ENCODE results near the gene PLA2G5. TPM values are rescaled to one million over a fixed set of nuclear protein-coding genes. Genes with fewer than 3 reads are reported as not detected.
"Not testable (repeated sequence)": the region's sequence is repeated elsewhere in the genome, so short reads cannot be mapped to it uniquely, and the experiment has no call there.

The PLA2G5 gene
- polyA plus RNA-seq, 1 donor, result 0.04 TPM

GRCh38 chr1:20130518-20130917 is 60.5 kb downstream of the PLA2G5 start:
- no CpG with 5 or more reads among the region's 3 CpGs for WGBS (ENCODE audit: insufficient coverage, low lambda C conversion rate)
- not testable (repeated sequence) for H3K27me3 ChIP-seq (ENCODE audit: control insufficient read depth, insufficient read depth, low read length); H3K9me3 ChIP-seq (ENCODE audit: control insufficient read depth, low read depth, low read length); H3K4me1 ChIP-seq (ENCODE audit: control insufficient read depth, insufficient read depth, low read length); H3K4me3 ChIP-seq (ENCODE audit: low read length); H3K27ac ChIP-seq (ENCODE audit: low read length); H3K36me3 ChIP-seq (ENCODE audit: control insufficient read depth, insufficient read depth, low read length); DNase-seq

GRCh38 chr1:20134995-20135394 is 65.0 kb downstream of the PLA2G5 start:
- H3K4me3 ChIP-seq (ENCODE audit: low read length), result no peak overlapping the region
- 100% methylated on average over 2 of the region's 3 CpGs for WGBS (ENCODE audit: insufficient coverage, low lambda C conversion rate)
- no peaks in the 10 kb centered on the region for H3K36me3 ChIP-seq (ENCODE audit: control insufficient read depth, insufficient read depth, low read length)

GRCh38 chr1:20136249-20136648 is 66.3 kb downstream of the PLA2G5 start:
- Histone ChIP-seq H3K9me3 (ENCODE audit: control insufficient read depth, low read depth, low read length) (no peaks in the 10 kb centered on the region), H3K27ac (ENCODE audit: low read length) (no peak overlapping the region), H3K4me1 (ENCODE audit: control insufficient read depth, insufficient read depth, low read length) (no peaks in the 10 kb centered on the region), H3K36me3 (ENCODE audit: control insufficient read depth, insufficient read depth, low read length) (no peaks in the 10 kb centered on the region), H3K27me3 (ENCODE audit: control insufficient read depth, insufficient read depth, low read length) (no peaks in the 10 kb centered on the region), H3K4me3 (ENCODE audit: low read length) (no peak overlapping the region)
- DNase-seq, result no peak
- no CpG with 5 or more reads among the region's 3 CpGs for WGBS (ENCODE audit: insufficient coverage, low lambda C conversion rate)

More at GRCh38 chr1:20134995-20135394, 65.0 kb downstream of the PLA2G5 start:
- Histone ChIP-seq H3K27ac (ENCODE audit: low read length) (no peak overlapping the region), H3K4me1 (ENCODE audit: control insufficient read depth, insufficient read depth, low read length) (no peaks in the 10 kb centered on the region), H3K27me3 (ENCODE audit: control insufficient read depth, insufficient read depth, low read length) (no peaks in the 10 kb centered on the region), H3K9me3 (ENCODE audit: control insufficient read depth, low read depth, low read length) (no peaks in the 10 kb centered on the region)
- DNase-seq, result no peak

- Histone ChIP-seq H3K27ac (ENCODE audit: low read length) (no peak overlapping the region), H3K4me1 (ENCODE audit: control insufficient read depth, insufficient read depth, low read length) (no peaks in the 10 kb centered on the region), H3K9me3 (ENCODE audit: control insufficient read depth, low read depth, low read length) (no peaks in the 10 kb centered on the region), H3K36me3 (ENCODE audit: control insufficient read depth, insufficient read depth, low read length) (no peaks in the 10 kb centered on the region), H3K4me3 (ENCODE audit: low read length) (no peak overlapping the region), H3K27me3 (ENCODE audit: control insufficient read depth, insufficient read depth, low read length) (no peaks in the 10 kb centered on the region)
- DNase-seq, result no peak
- WGBS (ENCODE audit: insufficient coverage, low lambda C conversion rate), result no CpG with 5 or more reads among the region's 4 CpGs
Observed at GRCh38 chr1:20137055-20137454, 67.1 kb downstream of the PLA2G5 start.

- no CpG with 5 or more reads among the region's 1 CpG for WGBS (ENCODE audit: insufficient coverage, low lambda C conversion rate)
- DNase-seq, result peak in 1 of 2 donors; percentile 46
Observed at GRCh38 chr1:20137604-20138003, 67.6 kb downstream of the PLA2G5 start.

GRCh38 chr1:20138346-20138745 is 68.4 kb downstream of the PLA2G5 start:
- Histone ChIP-seq H3K4me3 (ENCODE audit: low read length) (no peak overlapping the region), H3K27me3 (ENCODE audit: control insufficient read depth, insufficient read depth, low read length) (no peaks in the 10 kb centered on the region), H3K27ac (ENCODE audit: low read length) (no peak overlapping the region), H3K9me3 (ENCODE audit: control insufficient read depth, low read depth, low read length) (no peaks in the 10 kb centered on the region), H3K4me1 (ENCODE audit: control insufficient read depth, insufficient read depth, low read length) (no peaks in the 10 kb centered on the region), H3K36me3 (ENCODE audit: control insufficient read depth, insufficient read depth, low read length) (no peaks in the 10 kb centered on the region)
- no CpG with 5 or more reads among the region's 6 CpGs for WGBS (ENCODE audit: insufficient coverage, low lambda C conversion rate)
- no peak for DNase-seq

More at GRCh38 chr1:20137604-20138003, 67.6 kb downstream of the PLA2G5 start:
- Histone ChIP-seq H3K4me3 (ENCODE audit: low read length) (no peak overlapping the region), H3K36me3 (ENCODE audit: control insufficient read depth, insufficient read depth, low read length) (no peaks in the 10 kb centered on the region), H3K9me3 (ENCODE audit: control insufficient read depth, low read depth, low read length) (no peaks in the 10 kb centered on the region), H3K27ac (ENCODE audit: low read length) (no peak overlapping the region), H3K27me3 (ENCODE audit: control insufficient read depth, insufficient read depth, low read length) (no peaks in the 10 kb centered on the region), H3K4me1 (ENCODE audit: control insufficient read depth, insufficient read depth, low read length) (no peaks in the 10 kb centered on the region)

GRCh38 chr1:20138961-20139550 is 69.1 kb downstream of the PLA2G5 start, which contains the start of gene PLA2G2F:
Gene PLA2G2F (plus strand): TSS chr1:20139323. CDS start chr1:20139428, 105 bp downstream.
- no peaks in the 10 kb centered on the region for H3K9me3 ChIP-seq (ENCODE audit: control insufficient read depth, low read depth, low read length)
- no peaks in the 10 kb centered on the region for H3K36me3 ChIP-seq (ENCODE audit: control insufficient read depth, insufficient read depth, low read length)
- peaks cover under 1% of the 10 kb centered on the region for H3K4me1 ChIP-seq (ENCODE audit: control insufficient read depth, insufficient read depth, low read length)
- no peak for DNase-seq
- no peaks in the 10 kb centered on the region for H3K27me3 ChIP-seq (ENCODE audit: control insufficient read depth, insufficient read depth, low read length)
- H3K4me3 ChIP-seq (ENCODE audit: low read length), result no peak within 1 kb of the TSS
- no peak within 1 kb of the TSS for H3K27ac ChIP-seq (ENCODE audit: low read length)
- WGBS (ENCODE audit: insufficient coverage, low lambda C conversion rate), result 100% methylated on average over 1 of the region's 9 CpGs

GRCh38 chr1:20139776-20140612 is 70.0 kb downstream of the PLA2G5 start:
- Histone ChIP-seq H3K27ac (ENCODE audit: low read length) (no peak overlapping the region), H3K9me3 (ENCODE audit: control insufficient read depth, low read depth, low read length) (no peaks in the 10 kb centered on the region), H3K4me3 (ENCODE audit: low read length) (no peak overlapping the region), H3K27me3 (ENCODE audit: control insufficient read depth, insufficient read depth, low read length) (no peaks in the 10 kb centered on the region), H3K36me3 (ENCODE audit: control insufficient read depth, insufficient read depth, low read length) (no peaks in the 10 kb centered on the region), H3K4me1 (ENCODE audit: control insufficient read depth, insufficient read depth, low read length) (peaks cover 5% of the 10 kb centered on the region)
- DNase-seq, result no peak
- no CpG with 5 or more reads among the region's 13 CpGs for WGBS (ENCODE audit: insufficient coverage, low lambda C conversion rate)

- no peaks in the 10 kb centered on the region for H3K9me3 ChIP-seq (ENCODE audit: control insufficient read depth, low read depth, low read length)
- H3K4me3 ChIP-seq (ENCODE audit: low read length), result no peak overlapping the region
- H3K4me1 ChIP-seq (ENCODE audit: control insufficient read depth, insufficient read depth, low read length), result peaks cover 5% of the 10 kb centered on the region
- H3K36me3 ChIP-seq (ENCODE audit: control insufficient read depth, insufficient read depth, low read length), result no peaks in the 10 kb centered on the region
- WGBS (ENCODE audit: insufficient coverage, low lambda C conversion rate), result no CpG with 5 or more reads among the region's 9 CpGs
- DNase-seq, result no peak
- H3K27me3 ChIP-seq (ENCODE audit: control insufficient read depth, insufficient read depth, low read length), result no peaks in the 10 kb centered on the region
- no peak overlapping the region for H3K27ac ChIP-seq (ENCODE audit: low read length)
Observed at GRCh38 chr1:20141001-20141400, 71.0 kb downstream of the PLA2G5 start.

GRCh38 chr1:20141466-20141865 is 71.5 kb downstream of the PLA2G5 start:
- Histone ChIP-seq H3K4me1 (ENCODE audit: control insufficient read depth, insufficient read depth, low read length) (peaks cover 5% of the 10 kb centered on the region), H3K9me3 (ENCODE audit: control insufficient read depth, low read depth, low read length) (no peaks in the 10 kb centered on the region), H3K27ac (ENCODE audit: low read length) (no peak overlapping the region), H3K27me3 (ENCODE audit: control insufficient read depth, insufficient read depth, low read length) (no peaks in the 10 kb centered on the region), H3K4me3 (ENCODE audit: low read length) (no peak overlapping the region), H3K36me3 (ENCODE audit: control insufficient read depth, insufficient read depth, low read length) (no peaks in the 10 kb centered on the region)
- no peak for DNase-seq
- no CpG with 5 or more reads among the region's 7 CpGs for WGBS (ENCODE audit: insufficient coverage, low lambda C conversion rate)
